ENCODE measurements around the gene PAQR4. TPM values are rescaled to one million over a fixed set of nuclear protein-coding genes. Genes with fewer than 3 reads are reported as not detected.

Gene PAQR4
- total and polyA plus RNA-seq, 12 donors: 3.7 to 17.9 (median 7.1) TPM

DNA sequence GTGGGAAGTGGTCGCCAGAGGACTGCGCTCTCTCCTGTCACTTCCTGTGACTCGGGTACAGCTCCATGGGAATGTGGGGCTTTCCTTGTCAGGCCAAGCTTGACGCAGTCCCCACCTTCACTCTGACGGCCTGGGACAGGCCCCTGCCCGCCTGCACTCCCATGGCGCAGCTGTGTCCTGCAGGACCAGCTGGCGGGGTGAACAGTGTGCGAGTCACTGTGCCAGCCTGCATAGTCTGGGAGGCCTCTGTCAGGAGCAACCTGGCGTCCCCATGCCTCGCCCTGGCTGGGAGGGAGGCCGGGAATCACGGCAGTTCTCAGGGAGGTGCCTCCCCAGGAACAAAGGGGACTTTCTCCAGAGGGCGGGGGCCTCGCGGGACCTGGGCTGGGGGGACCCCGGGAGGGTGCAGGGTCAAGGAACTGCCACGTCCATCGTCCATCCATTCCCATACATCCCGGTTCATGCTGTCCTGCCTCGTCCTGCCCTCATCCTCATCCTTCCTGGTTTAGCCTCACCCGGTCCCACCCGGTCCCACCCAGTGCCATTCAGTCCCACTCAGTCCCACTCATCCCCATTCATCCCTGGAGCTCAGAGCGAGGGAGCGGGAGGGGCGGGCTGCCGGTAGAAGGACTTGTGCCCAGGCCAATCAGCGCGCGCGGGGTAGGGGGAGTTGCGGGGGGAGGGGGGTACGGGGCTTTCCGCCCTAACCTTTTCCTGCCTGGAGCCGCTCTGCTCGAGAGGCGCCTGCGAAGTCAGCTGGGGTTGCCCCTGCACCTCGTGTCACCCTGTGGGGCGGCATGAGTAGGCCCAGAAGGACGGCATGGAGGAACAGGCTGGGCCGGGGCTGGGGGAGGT is 44.0 kb upstream of the PAQR4 start:
- intact Hi-C loops (cut with DNase I): loop anchor here in 3 of 10 donors (5.0 to 10.0 kb wide), 3 partner anchors 53 to 90 kb away; partner anchors contain the start of genes PKMYT1 (in 1 of the 3) and ZG16B (in 1 of the 3)
- H3K4me1 ChIP-seq: peaks cover 0 to 11% (median 9%) of the 10 kb centered on the region in 9 donors
- no peaks in the 10 kb centered on the region for H3K27me3 ChIP-seq
- no peak overlapping the region for H3K27ac ChIP-seq
- TF ChIP-seq, protein P1, sequence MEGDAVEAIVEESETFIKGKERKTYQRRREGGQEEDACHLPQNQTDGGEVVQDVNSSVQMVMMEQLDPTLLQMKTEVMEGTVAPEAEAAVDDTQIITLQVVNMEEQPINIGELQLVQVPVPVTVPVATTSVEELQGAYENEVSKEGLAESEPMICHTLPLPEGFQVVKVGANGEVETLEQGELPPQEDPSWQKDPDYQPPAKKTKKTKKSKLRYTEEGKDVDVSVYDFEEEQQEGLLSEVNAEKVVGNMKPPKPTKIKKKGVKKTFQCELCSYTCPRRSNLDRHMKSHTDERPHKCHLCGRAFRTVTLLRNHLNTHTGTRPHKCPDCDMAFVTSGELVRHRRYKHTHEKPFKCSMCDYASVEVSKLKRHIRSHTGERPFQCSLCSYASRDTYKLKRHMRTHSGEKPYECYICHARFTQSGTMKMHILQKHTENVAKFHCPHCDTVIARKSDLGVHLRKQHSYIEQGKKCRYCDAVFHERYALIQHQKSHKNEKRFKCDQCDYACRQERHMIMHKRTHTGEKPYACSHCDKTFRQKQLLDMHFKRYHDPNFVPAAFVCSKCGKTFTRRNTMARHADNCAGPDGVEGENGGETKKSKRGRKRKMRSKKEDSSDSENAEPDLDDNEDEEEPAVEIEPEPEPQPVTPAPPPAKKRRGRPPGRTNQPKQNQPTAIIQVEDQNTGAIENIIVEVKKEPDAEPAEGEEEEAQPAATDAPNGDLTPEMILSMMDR (IDR thresholded peaks at IDR 0.05): no peak
- no peak overlapping the region for H3K4me3 ChIP-seq
- ATAC-seq (peak in 2 of 8 donors; percentile 7 to 24), DNase-seq (no peak)
- H3K36me3 ChIP-seq: peaks cover 0 to 52% (median 6%) of the 10 kb centered on the region in 9 donors
- H3K9me3 ChIP-seq: no peaks in the 10 kb centered on the region
- 73 to 79% methylated on average over 39 to 42 of the region's 42 CpGs for WGBS, 2 donors

DNA sequence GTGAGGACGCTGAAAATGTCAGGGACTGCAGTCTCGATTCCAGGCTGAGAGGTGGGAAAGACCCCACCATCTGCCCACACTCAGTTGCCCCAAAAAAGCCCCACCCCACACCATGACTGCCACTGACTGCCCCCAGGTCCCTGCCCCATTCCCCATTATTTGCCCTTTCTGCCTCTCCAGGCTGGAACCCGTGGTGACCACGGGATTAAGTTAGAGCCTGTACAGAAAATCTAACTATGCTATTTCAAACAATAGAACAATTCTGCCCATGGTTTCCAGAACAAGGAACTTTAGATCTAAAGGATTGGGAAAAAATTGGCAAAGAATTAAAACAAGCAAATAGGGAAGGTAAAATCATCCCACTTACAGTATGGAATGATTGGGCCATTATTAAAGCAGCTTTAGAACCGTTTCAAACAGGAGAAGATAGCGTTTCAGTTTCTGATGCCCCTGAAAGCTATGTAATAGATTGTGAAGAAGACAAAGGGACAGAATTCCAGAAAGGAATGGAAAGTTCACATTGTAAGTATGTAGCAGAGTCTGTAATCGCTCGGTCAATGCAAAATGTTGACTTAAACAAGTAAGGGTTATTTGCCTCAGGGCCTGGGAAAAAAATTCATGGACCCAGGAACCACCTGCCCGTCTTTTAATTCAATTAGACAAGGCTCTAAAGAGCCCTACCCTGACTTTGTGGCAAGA is 43.0 kb upstream of the PAQR4 start:
- Histone ChIP-seq H3K9me3 (no peaks in the 10 kb centered on the region), H3K27me3 (no peaks in the 10 kb centered on the region), H3K4me3 (no peak overlapping the region), H3K27ac (no peak overlapping the region), H3K36me3 (peaks cover 0 to 53% (median 14%) of the 10 kb centered on the region in 9 donors), H3K4me1 (peaks cover 0 to 11% (median 9%) of the 10 kb centered on the region in 9 donors)
- WGBS, 2 donors: 75 to 80% methylated on average over 9 of the region's 9 CpGs
- no peak for ATAC-seq
- intact Hi-C loops (cut with DNase I): loop anchor here in 3 of 10 donors (5.0 to 10.0 kb wide), 3 partner anchors 54 to 91 kb away; partner anchors contain the start of genes PKMYT1 (in 1 of the 3) and ZG16B (in 1 of the 3)
- no peak for DNase-seq
- TF ChIP-seq, protein P1 (IDR thresholded peaks at IDR 0.05): no peak

DNA sequence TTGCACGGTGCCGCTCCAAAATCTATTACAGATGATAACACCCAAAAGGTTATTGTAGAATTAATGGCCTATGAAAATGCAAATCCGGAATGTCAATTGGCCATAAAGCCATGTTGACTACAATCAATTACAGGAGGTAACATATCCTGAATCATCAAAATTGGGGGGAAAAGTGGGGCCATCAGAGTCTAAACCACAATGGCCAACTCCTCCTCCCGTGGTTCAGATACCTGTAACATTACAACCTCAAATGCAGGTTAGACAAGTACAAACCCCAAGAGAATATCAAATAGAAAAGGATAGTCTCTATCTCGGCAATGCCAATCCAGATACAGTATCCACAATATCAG is 42.5 kb upstream of the PAQR4 start:
- no peak for ATAC-seq
- TF ChIP-seq, protein P1 (IDR thresholded peaks at IDR 0.05): no peak

More for the DNA sequence above, 42.5 kb upstream of the PAQR4 start:
- Histone ChIP-seq H3K4me1 (peaks cover 0 to 11% (median 9%) of the 10 kb centered on the region in 9 donors), H3K36me3 (peaks cover 0 to 53% (median 14%) of the 10 kb centered on the region in 9 donors), H3K9me3 (no peaks in the 10 kb centered on the region), H3K27ac (no peak overlapping the region), H3K27me3 (no peaks in the 10 kb centered on the region), H3K4me3 (peak overlapping the region in 6 of 10 donors; percentile 22 to 33 (median 30))
- intact Hi-C loops (cut with DNase I): loop anchor here in 3 of 10 donors (5.0 to 10.0 kb wide), 3 partner anchors 54 to 92 kb away; partner anchors contain the start of genes PKMYT1 (in 1 of the 3) and ZG16B (in 1 of the 3)
- no peak for DNase-seq
- WGBS, 2 donors: 77 to 78% methylated on average over 5 of the region's 5 CpGs
